Peyer's patch (tissue), 4 donors: ENCODE results near the gene CRACR2A.

ENCODE experiments used
- POLR2A ChIP-seq, 2 donors: fragments of 450-650 bp; IDR thresholded peaks; one replicate each; pipeline ENCODE4 v1.5.1; 2017; ENCODE audit warnings: antibody characterized with exemption in 2 of 2, mild to moderate bottlenecking in 2 of 2, moderate library complexity in 2 of 2
- TF ChIP-seq, protein P1 (sequence below), 6 experiments: fragments of 450-650 bp in 4 of 6; fragments of 200-600 bp in 2 of 6; sonication (generic) in 1 of 6; IDR thresholded peaks; one replicate each; pipeline ENCODE4 v1.5.1; 2017 to 2019; ENCODE audit warnings: antibody characterized with exemption in 6 of 6, mild to moderate bottlenecking in 3 of 6, moderate library complexity in 1 of 6

DNA sequence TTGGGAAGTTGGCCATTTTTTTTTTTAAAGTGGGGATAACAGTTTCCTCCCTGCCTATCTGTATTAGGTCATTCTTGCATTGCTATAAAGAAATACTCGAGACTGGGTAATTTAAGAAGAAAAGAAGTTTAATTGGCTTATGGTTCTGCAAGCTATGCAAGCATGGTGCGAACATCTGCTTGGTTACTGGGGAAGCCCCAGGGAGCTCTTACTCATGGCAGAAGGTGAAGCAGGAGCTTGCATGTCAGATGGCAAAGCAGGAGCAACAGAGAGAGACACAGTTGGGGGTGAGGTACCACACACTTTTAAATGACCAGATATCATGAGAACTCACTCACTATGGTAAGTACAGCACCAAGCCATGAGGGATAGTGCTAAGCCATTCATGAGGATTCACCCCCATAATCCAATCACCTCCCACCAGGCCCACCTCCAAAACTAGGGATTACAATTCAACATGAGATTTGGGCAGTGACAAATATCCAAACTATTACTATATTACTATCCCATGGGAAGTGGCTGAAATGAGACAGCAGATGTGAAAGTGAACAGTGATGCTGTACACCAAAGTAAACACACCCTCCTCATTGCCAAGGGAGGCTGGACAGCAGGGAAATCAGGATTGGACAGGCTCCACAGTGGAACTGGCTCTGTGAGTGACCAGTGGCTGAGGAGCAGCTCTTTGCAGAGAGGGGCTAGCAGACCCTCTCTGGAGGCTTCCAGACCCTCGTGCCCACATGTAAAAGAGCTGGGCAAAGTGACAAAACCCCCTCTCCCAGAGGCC, 40.5 kb downstream of the CRACR2A start:
- TF ChIP-seq, protein P1, sequence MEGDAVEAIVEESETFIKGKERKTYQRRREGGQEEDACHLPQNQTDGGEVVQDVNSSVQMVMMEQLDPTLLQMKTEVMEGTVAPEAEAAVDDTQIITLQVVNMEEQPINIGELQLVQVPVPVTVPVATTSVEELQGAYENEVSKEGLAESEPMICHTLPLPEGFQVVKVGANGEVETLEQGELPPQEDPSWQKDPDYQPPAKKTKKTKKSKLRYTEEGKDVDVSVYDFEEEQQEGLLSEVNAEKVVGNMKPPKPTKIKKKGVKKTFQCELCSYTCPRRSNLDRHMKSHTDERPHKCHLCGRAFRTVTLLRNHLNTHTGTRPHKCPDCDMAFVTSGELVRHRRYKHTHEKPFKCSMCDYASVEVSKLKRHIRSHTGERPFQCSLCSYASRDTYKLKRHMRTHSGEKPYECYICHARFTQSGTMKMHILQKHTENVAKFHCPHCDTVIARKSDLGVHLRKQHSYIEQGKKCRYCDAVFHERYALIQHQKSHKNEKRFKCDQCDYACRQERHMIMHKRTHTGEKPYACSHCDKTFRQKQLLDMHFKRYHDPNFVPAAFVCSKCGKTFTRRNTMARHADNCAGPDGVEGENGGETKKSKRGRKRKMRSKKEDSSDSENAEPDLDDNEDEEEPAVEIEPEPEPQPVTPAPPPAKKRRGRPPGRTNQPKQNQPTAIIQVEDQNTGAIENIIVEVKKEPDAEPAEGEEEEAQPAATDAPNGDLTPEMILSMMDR (IDR thresholded peaks at IDR 0.05) = no peak
- no peak for TF ChIP-seq POLR2A (IDR thresholded peaks at IDR 0.05)
